Activated CD8-positive, alpha-beta memory T cell treated with anti-CD3 and anti-CD28 coated beads, Interleukin-2, amount 50 U/mL, for 24 hours (primary cell): ENCODE results near the gene SEMA4A.

ENCODE experiments used
- DNase-seq: peaks from one replicate; pipeline ENCODE4 v3.0.0-alpha.2; 2020; ENCODE audit errors: extremely low read depth

Gene SEMA4A

DNA sequence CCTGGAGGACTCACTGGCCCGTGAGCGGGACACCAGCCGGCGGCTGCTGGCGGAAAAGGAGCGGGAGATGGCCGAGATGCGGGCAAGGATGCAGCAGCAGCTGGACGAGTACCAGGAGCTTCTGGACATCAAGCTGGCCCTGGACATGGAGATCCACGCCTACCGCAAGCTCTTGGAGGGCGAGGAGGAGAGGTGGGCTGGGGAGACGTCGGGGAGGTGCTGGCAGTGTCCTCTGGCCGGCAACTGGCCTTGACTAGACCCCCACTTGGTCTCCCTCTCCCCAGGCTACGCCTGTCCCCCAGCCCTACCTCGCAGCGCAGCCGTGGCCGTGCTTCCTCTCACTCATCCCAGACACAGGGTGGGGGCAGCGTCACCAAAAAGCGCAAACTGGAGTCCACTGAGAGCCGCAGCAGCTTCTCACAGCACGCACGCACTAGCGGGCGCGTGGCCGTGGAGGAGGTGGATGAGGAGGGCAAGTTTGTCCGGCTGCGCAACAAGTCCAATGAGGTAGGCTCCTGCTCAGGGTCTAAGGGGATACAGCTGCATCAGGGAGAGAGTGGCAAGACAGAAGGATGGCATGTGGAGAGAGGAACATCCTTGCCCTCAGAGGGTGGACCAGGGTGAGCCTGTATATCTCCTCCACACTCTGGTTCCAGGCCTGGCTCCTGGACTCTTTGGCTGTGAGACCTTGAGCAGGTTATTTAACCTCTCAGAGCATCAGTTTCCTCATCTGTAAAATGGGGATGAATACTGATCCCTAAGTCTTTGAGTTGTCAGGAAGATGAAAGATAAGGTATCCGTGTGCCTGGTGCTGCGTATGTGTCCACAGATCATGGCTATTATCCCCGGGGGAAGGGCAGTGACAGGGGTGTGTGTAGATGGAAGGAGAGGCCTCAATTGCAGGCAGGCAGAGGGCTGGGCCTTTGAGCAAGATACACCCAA, 17.2 kb upstream of the SEMA4A start:
- DNase-seq: no peak

DNA sequence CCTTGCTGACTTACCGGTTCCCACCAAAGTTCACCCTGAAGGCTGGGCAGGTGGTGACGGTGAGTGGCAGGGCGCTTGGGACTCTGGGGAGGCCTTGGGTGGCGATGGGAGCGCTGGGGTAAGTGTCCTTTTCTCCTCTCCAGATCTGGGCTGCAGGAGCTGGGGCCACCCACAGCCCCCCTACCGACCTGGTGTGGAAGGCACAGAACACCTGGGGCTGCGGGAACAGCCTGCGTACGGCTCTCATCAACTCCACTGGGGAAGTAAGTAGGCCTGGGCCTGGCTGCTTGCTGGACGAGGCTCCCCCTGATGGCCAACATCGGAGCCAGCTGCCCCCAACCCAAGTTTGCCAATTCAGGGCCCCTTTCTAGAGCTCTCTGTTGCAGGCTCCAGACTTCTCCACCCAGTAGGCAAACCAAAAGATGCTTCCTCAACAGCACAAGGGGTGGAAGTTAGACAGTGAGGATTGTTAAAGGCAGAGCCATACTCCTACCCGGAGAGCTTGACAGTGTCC, 16.4 kb upstream of the SEMA4A start:
- DNase-seq: no peak

DNA sequence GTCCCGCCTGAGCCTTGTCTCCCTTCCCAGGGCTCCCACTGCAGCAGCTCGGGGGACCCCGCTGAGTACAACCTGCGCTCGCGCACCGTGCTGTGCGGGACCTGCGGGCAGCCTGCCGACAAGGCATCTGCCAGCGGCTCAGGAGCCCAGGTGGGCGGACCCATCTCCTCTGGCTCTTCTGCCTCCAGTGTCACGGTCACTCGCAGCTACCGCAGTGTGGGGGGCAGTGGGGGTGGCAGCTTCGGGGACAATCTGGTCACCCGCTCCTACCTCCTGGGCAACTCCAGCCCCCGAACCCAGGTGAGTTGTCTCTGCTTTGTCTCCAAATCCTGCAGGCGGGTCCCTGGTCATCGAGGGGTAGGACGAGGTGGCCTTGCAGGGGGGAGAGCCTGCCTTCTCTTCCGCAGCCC, 14.9 kb upstream of the SEMA4A start:
- no peak for DNase-seq

DNA sequence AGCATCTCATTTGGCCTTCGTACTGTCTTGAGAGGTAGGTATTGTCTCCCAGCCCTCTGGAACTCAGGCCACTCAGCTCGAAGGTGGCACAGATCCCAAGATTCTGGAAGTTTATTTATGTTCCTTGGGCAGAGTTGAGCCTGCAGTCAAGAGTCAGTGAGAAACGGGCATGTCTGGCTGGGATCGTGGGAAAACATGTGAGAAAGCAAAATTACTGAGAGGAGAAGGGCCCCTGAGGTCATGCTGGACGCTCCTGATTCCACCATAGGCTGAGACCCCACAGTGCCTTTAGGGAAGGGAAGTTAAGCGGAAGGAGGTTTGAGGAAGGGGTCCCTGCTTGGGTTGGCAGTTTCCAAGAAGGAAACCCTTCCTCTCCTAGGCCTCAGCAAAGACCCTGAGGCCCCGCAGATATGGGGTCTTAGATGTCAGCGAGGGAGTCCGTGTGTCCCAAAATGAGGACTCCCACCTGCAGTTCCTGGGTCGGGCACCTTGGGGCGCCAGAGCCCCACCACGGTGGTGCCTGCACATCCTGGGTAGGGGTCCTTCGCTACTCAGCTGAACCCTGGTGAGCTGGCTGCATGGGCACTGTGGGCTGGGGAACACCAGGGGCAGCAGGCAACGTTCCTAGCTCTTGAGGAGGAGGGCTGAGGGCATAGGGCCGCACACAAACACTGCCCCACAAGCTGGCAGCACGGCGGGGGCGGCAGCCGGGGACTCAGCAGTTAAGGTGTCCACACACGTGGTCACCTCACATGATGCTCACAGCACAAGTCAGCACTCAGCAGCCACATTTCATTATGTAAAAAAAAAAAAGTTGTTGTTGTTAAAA, 12.3 kb upstream of the SEMA4A start:
- no peak for DNase-seq

DNA sequence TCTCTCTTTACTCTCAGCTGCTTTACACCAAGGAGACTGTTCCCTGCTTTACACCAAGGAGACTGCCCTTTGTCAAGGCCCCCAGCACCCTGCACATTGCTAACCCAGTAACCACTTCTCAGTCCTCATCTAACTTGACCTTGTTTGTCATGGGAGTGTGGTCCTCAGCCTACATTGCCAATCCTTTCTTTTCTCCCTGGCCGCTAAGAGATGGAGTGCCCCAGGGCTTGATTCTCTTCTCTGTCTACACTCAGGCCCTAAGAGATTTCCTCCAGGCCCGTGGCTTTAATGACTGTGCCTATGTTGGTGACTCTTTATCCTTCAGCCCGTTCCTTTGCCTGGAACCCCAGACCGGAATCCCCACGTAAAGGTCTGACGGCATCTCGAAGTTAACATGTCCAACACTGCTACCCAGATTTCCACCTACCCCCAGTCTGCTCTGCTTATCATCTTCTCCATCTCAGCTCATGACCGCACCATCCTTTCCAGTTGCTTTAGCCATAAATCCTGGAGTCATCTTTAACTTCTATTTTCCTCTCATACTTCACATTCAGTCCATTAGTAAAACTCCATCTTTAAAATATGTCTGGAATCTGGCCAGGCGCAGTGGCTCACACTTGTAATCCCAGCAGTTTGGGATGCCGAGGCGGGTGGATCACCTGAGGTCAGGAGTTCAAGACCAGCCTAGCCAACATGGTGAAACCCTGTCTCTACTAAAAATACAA, 9.5 kb upstream of the SEMA4A start:
- DNase-seq: no peak

DNA sequence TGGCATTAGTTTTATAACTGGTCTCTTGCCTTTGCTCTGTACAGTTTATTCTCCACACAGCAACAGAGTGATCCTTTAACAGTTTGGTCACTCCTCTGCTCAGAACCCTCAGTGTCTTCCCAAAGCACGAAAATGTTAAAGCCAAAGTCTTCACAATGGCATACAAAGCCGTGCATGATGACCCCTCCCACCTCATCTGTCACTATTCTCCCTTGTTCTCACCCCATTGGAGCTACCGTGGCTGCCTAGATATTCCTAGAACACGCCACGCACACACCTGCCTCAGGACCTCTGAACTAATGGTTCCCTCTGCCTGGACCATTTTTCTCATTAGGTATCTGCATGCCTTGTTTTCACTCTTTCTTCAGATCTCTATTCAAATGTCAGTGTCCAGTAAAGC, 8.6 kb upstream of the SEMA4A start:
- no peak for DNase-seq

DNA sequence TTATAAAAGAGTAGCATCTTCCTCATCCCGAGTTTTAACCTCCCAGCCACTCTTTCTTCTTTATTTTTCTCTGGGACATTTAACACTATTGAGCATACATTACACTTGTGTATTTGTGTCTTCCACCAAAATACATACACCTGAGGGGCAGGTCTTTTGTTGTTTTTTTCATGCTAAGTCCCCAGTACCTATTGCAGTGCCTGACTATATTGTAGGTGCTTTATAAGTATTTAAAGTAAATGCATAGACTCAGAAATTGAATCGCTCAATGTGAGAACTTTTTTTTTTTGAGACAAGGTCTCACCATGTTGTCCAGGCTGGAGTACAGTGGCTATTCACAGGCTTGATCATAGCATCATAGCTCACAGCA, 7.8 kb upstream of the SEMA4A start:
- no peak for DNase-seq

DNA sequence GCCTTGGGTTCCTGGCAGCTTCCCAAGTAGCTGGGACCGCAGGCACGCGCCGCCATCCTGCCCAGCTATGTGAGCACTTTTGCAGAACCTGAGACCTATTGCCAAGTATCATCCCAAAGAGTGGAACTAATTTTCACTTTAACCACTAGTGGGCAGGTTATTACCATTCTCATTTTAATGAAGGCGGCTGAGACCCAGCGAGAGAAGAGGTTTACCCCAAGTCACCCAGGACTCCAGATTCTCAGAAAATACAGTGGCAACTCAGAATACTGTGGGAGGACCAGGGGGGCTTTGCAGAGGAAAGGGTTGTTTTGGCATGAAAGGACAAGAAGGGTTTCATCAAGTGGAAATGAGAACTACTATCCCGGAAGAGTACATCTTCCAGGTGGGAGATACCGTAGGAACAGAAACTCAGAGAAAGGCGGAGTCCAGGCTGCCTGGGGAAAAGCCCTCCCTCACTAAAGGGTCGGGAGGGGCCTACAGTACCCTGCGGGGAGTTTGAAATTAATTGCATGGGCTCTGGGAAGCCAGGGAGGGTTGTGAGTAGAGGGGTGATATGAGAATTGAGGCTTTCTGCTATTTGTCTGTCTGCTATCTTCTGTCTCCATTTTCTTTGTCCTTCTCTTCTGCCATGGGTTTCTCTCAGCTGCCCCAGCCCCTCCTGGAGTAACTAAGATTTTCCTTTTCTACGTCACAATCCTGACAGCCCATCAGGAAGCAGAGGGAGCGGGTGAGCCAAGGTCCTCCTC, 7.2 kb upstream of the SEMA4A start:
- DNase-seq: no peak

DNA sequence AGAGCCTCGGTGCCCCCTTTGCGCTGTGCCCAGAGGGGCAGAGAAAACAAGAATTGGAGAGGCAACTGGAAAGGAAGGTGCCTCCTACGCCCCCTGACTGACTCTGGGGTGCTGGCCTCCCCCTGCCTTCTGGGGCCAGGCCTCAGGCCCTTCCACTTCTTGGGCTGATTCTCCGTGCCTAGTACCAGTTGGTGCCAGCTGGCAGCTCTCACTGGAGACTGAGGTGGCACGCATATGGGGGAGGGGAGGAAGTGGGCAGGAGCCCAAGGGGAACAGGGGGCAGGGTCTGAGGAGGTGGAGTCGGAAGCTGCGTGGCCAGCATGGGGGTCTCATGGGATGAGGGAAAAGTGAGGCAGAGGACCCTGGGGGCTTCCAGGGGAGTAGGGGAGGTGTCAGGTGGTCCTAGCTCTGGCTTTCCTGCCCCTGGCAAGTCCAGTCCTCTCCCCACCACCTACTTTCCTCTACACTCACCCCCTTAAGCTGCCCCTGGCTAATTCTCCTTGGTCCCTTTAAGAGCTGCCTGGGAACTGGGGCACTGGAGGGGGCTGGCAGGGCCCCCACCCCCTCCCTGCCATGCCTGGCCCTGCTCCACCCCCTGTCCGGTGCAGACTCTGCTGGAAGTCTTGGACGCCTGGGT, 6.5 kb upstream of the SEMA4A start:
- no peak for DNase-seq

DNA sequence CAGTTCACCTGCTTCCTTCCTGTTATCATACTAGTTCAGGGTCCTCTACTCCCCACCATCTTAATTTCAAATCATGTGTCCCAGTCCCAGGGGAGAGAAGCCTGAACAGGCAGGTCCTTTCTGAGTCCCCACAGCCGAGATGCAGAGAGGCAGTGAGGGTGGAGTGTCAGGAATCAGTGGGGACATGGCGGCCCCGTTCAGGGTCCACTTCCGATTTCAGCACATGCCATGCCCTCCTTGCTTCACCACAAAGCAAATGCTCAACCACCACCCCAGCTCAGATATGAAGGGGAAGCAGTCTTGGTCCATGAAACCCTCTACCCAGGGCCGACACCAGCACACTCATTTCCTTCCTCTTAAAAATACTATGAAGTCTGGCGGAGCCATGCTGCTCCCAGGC, 5.2 kb upstream of the SEMA4A start:
- DNase-seq: no peak

DNA sequence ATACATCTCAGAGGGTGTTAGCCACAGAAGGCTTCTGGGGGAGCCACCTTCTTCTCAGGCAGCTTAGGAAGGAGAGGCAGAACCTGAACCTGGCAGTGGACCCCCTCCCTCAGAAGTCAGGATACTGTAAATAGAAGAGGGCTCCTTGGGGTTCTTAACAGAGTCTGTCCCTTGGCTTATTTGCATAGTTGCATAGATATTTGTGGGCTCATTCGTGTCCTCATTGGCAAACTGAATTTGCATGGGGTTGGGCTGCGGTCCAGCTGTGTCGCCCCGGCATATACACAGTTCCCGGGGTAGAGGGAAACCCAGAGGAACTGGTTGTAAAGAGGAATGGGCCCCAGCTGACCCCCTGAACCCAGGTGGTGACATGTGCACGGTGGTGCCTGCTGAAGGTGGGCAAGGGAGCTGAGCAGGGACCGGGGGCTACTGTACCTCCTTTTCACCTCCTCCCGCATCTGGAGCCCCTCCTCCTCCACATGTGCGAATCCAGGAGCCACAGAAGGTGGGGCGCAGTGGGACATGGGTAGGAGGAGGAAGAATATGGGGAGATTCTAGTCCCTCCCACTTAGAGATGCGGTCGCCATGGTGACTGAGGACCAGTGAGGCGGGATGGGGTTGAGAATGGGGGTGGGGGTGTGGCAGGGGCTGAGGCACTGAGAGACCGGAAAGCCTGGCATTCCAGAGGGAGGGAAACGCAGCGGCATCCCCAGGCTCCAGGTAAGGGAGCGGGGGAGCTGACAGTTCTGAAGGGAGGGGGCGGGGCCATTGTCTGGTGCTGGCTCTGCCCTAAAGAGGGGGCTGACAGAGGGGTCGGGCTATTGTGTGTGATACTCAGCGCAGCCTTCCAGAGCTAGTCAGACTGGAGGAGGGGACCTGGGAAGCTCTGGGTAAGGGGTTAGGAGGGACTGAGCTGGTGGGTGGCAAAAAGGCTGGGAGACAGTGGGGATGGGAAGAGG, 3.7 kb upstream of the SEMA4A start:
- no peak for DNase-seq

DNA sequence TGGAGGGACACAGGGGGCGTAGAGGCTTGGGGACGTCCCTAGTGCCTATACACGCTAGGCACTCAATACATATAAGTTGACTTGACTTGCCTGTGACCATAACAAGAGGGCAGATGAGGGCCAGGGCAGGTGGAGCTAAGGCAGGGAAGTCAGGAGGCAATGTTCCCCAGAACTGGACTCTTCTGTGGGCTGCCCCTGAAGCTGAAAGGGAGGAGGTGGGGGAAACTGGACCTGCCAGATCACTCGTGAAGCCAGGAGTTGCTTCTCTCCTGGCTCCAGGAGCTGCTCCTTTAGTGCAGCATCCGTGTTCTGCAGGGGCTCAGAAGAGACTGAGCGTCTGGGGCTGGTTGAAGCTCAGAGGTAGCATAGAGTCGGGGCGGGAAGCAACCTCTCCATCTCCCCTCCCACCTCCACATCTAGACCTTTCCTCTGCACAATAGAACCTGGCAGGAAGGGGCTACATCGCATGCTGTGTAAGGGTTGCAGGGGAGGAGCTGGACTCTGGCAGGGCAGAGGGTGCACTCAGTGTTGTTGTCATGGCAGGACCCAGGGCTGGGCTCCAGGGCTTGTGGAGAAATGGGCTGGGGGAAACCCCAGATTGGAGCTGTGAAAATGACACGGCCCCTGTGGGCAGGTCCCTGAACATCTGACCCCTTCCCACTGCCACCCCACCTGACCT, 2.9 kb upstream of the SEMA4A start:
- DNase-seq: no peak

DNA sequence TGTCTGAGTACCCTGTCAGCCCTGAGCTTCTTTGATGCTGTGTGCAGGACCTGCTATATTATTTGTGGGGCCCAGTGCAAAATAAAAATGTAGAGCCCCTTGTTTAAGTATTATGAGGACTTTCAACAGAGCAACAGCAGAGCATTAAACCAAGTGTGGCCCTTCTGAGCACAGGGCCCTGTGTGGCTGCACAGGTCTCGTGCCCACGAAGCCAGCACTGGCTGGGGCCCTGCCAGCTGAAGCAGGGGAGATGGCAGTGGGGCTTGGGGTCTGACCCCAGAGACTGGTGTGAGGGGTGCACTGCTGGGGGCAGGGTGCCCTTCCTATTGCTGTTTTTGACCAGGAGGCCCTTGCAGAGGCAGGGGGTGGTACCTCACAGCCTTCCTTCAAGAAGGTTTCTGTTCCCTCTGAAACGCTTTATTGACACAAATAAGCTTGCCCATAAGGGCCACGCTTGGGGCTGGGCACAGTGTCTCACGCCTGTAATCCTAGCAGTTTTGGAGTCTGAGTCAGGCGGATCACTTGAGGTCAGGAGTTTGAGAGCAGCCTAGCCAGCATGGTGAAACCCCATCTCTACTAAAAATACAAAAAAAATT, 2.2 kb upstream of the SEMA4A start:
- no peak for DNase-seq

DNA sequence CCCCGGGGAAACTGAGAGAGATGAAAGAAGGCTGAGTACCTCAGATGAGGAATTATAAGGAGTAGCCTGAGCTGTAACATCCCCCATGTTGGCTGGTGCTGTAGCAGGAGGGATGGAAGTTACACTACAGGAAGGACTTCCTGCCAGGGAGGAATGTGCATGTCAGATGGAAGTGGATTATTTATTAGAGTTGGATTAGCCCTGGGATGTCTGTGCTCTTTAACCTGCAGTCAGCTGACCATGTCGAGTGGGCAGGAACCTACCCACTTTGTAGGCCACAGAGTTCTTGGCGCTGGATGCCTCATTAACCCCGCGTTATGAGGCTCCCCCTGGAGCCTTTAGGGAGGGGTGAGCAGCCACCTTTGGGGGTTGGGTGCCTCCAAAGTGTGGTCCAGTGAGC, 757 bp upstream of the SEMA4A start:
- DNase-seq: no peak

DNA sequence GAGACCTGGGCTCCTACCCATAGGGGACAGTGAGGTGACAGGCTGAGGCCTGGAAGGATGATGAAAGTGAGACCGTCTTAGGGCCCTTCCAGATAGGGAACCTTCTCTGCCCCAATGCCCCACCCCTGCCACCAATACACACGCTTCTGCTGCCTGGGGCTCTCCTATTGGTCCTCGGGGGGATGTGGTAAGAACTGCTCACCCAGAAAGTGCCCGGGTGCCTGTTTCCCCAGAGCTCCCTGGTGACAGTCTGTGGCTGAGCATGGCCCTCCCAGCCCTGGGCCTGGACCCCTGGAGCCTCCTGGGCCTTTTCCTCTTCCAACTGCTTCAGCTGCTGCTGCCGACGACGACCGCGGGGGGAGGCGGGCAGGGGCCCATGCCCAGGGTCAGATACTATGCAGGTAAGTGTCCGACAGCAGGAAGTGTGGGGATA, 948 bp downstream of the SEMA4A start:
- no peak for DNase-seq

DNA sequence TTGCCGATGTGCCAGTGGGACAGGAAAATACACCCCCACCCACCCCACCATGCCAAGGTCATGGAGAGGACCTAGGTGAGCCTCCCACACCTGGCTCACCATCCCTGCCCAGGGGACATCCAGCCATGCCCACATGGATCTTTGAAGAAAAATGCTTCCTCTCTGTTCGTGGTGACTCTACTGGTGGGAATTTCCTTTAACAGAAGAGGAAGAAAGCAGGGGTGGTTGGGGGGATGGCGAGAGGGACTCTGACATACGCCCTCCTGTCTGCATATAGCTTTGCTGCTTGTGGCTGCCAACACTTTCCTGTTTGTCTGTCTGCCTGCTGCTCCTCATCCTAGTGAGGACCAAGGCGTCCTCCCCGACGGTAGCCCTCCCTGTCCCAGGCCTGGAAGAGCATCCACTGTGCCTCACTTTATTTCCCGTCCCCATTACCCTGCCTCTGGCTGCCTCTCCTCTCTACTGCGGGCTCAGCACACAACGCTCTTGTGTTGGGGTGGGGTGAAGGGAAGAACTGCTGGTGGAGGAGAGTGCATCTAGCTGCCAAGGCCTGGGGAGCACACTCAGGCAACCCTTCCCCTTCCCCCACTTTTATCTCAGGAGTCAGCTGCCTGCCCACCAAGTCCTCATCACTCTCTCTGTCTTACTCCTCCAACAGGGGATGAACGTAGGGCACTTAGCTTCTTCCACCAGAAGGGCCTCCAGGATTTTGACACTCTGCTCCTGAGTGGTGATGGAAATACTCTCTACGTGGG, 2.5 kb downstream of the SEMA4A start:
- no peak for DNase-seq

DNA sequence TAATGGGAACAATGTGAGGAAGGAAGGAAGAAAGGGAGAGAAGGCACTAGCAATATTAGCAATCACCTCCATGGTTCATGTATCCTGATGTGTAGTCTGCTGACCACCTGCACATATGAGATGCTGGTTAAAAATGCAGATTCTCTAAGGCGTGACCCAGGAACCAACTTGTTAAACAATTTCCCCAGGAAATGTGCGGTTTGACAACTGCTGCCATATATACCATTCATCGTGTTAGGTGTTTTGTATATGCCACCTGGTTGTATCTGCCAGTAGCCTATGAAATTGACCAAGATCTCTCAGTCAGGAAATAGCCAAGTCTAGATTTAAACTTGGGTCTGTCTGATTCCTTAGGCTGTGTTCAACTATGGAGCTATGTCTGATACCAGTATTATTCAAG, 4.1 kb downstream of the SEMA4A start:
- DNase-seq: no peak

DNA sequence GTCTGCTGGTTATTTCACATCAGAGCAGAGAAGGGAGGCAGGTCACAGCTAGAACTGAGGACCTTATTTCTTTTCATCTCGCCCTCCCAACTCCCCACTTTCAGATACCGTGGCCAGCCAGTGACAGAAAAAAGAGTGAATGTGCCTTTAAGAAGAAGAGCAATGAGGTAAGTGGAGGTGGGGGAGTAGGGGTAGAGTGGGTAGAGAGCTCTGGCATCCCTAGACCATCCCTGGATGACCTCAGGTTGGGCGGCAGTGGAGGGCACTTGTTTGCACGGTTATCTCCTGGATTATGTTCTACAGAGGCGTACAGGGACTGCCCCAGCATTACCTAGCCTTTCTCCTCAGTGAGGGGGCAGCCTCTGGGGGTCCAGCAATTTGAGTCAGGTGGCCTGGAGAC, 4.6 kb downstream of the SEMA4A start:
- DNase-seq: no peak
